Measurements from ENCODE around the gene IL2RA.
"Not testable (repeated sequence)": the region's sequence is repeated elsewhere in the genome, so short reads cannot be mapped to it uniquely, and the experiment has no call there.

The IL2RA gene

GRCh38 chr10:6082496-6083395 is 20.6 kb upstream of the IL2RA start:
- DNase-seq (ENCODE audit: low spot score): no peak

- no peak for DNase-seq (ENCODE audit: low spot score)
Measured at GRCh38 chr10:6080417-6080973, 18.3 kb upstream of the IL2RA start.

GRCh38 chr10:6079044-6079443 is 16.9 kb upstream of the IL2RA start:
- DNase-seq (ENCODE audit: low spot score): no peak

GRCh38 chr10:6077071-6077675 is 15.0 kb upstream of the IL2RA start:
- no peak for DNase-seq (ENCODE audit: low spot score)

GRCh38 chr10:6074489-6075301 is 12.5 kb upstream of the IL2RA start:
- DNase-seq (ENCODE audit: low spot score): no peak

GRCh38 chr10:6072215-6072934 is 10.2 kb upstream of the IL2RA start:
- DNase-seq (ENCODE audit: low spot score): no peak

GRCh38 chr10:6071181-6072175 is 9.3 kb upstream of the IL2RA start:
- DNase-seq (ENCODE audit: low spot score): no peak

- DNase-seq (ENCODE audit: low spot score): no peak
Measured at GRCh38 chr10:6070660-6071059, 8.5 kb upstream of the IL2RA start.

GRCh38 chr10:6069081-6069931 is 7.1 kb upstream of the IL2RA start:
- DNase-seq (ENCODE audit: low spot score): no peak

GRCh38 chr10:6068422-6068821 is 6.3 kb upstream of the IL2RA start:
- DNase-seq (ENCODE audit: low spot score): no peak

- no peak for DNase-seq (ENCODE audit: low spot score)
Measured at GRCh38 chr10:6068006-6068405, 5.8 kb upstream of the IL2RA start.

GRCh38 chr10:6067457-6067856 is 5.3 kb upstream of the IL2RA start:
- no peak for DNase-seq (ENCODE audit: low spot score)

GRCh38 chr10:6065835-6066234 is 3.7 kb upstream of the IL2RA start:
- DNase-seq (ENCODE audit: low spot score): no peak

- DNase-seq (ENCODE audit: low spot score): no peak
Measured at GRCh38 chr10:6065406-6065805, 3.2 kb upstream of the IL2RA start.

- DNase-seq (ENCODE audit: low spot score): not testable (repeated sequence)
Measured at GRCh38 chr10:6064726-6065125, 2.6 kb upstream of the IL2RA start.

- no peak for DNase-seq (ENCODE audit: low spot score)
Measured at GRCh38 chr10:6064119-6064518, 2.0 kb upstream of the IL2RA start.

GRCh38 chr10:6061056-6061455 is 1.1 kb downstream of the IL2RA start:
- no peak for DNase-seq (ENCODE audit: low spot score)

GRCh38 chr10:6059506-6059905 is 2.7 kb downstream of the IL2RA start:
- no peak for DNase-seq (ENCODE audit: low spot score)

GRCh38 chr10:6058682-6059475 is 3.3 kb downstream of the IL2RA start:
- DNase-seq (ENCODE audit: low spot score): no peak

Measured in cerebellar cortex (tissue), 1 donor.